Neuronal stem cell (in vitro differentiated cells): Measurements from ENCODE around the gene HBQ1.

Experiments
- DNase-seq: peaks from one replicate; pipeline ENCODE4 v3.0.0-alpha.2; 2013; ENCODE audit warnings: low spot score
- H2AFZ ChIP-seq: one replicate; pipeline ENCODE4 v1.6.1; 2013; ENCODE audit warnings: mild to moderate bottlenecking, low read length, inconsistent platforms
- H2AK5ac ChIP-seq: 2 replicates; pipeline ENCODE4 v1.6.1; 2013; ENCODE audit warnings: low read depth, mild to moderate bottlenecking, inconsistent platforms, low read length, moderate library complexity, mixed read lengths
- H2BK120ac ChIP-seq: 2 replicates; pipeline ENCODE4 v1.6.1; 2013; ENCODE audit warnings: low read depth, mild to moderate bottlenecking, inconsistent platforms, low read length, moderate library complexity, mixed read lengths
- H2BK12ac ChIP-seq: one replicate; pipeline ENCODE4 v1.6.1; 2013; ENCODE audit warnings: low read length, inconsistent platforms
- H2BK15ac ChIP-seq: 2 replicates; pipeline ENCODE4 v1.6.1; 2013; ENCODE audit warnings: mild to moderate bottlenecking, low read length, inconsistent platforms, mixed read lengths
- H2BK5ac ChIP-seq: one replicate; pipeline ENCODE4 v1.6.1; 2013; ENCODE audit warnings: inconsistent platforms, mild to moderate bottlenecking, low read length, moderate library complexity
- H3K14ac ChIP-seq: one replicate; pipeline ENCODE4 v1.6.1; 2013; ENCODE audit warnings: low read length, inconsistent platforms
- H3K18ac ChIP-seq: 2 replicates; pipeline ENCODE4 v1.6.1; 2013; ENCODE audit warnings: low read length, inconsistent platforms
- H3K23ac ChIP-seq: 2 replicates; pipeline ENCODE4 v1.6.1; 2013; ENCODE audit warnings: low read depth, mild to moderate bottlenecking, mixed read lengths, low read length, inconsistent platforms; ENCODE audit not compliant: poor library complexity
- H3K27ac ChIP-seq: replicated peaks from 3 replicates; pipeline ENCODE4 v1.5.1; 2013; ENCODE audit warnings: low read length, inconsistent platforms
- H3K27me3 ChIP-seq, 3 experiments: 2 replicates each; pipeline ENCODE4 v1.6.1; 2013; ENCODE audit warnings: low read length in 3 of 3, mild to moderate bottlenecking in 2 of 3, inconsistent platforms in 1 of 3, low read depth in 1 of 3, mixed read lengths in 1 of 3, moderate library complexity in 1 of 3; ENCODE audit not compliant: control insufficient read depth in 3 of 3, insufficient read depth in 3 of 3
- H3K36me3 ChIP-seq, 2 donors: replicated peaks in 1 of 2; 2 replicates each; pipeline ENCODE4 v1.6.1; 2013; ENCODE audit warnings: low read length in 2 of 2; ENCODE audit not compliant: control insufficient read depth in 2 of 2, insufficient read depth in 2 of 2
- H3K4ac ChIP-seq: 2 replicates; pipeline ENCODE4 v1.6.1; 2013; ENCODE audit warnings: inconsistent platforms, mild to moderate bottlenecking, low read length, moderate library complexity
- H3K4me1 ChIP-seq, 2 donors: 1 replicate in 1 of 2; 2 replicates in 1 of 2; pipeline ENCODE4 v1.6.1; 2013; ENCODE audit warnings: low read length in 2 of 2, low read depth in 1 of 2; ENCODE audit not compliant: control insufficient read depth in 2 of 2, insufficient read depth in 1 of 2
- H3K4me2 ChIP-seq: one replicate; pipeline ENCODE4 v1.6.1; 2013; ENCODE audit warnings: mild to moderate bottlenecking, low read length, inconsistent platforms; ENCODE audit not compliant: insufficient read depth, poor library complexity, severe bottlenecking
- H3K4me3 ChIP-seq, 2 donors: 2 replicates each; pipeline ENCODE4 v1.5.1; 2013; ENCODE audit warnings: low read length in 2 of 2, mild to moderate bottlenecking in 2 of 2, inconsistent platforms in 1 of 2, moderate library complexity in 1 of 2
- H3K79me1 ChIP-seq: one replicate; pipeline ENCODE4 v1.6.1; 2013; ENCODE audit warnings: low read depth, mild to moderate bottlenecking, inconsistent platforms, low read length, moderate library complexity
- H3K9ac ChIP-seq: one replicate; pipeline ENCODE4 v1.6.1; 2013; ENCODE audit warnings: mild to moderate bottlenecking, low read depth, low read length, inconsistent platforms; ENCODE audit not compliant: poor library complexity
- H3K9me3 ChIP-seq, 2 donors: replicated peaks in 1 of 2; 2 replicates each; pipeline versions ENCODE3 to v1.6.1; 2013; ENCODE audit warnings: low read length in 2 of 2, mild to moderate bottlenecking in 2 of 2, inconsistent platforms in 1 of 2, low read depth in 1 of 2, mixed read lengths in 1 of 2, moderate library complexity in 1 of 2; ENCODE audit not compliant: control insufficient read depth in 2 of 2, insufficient read depth in 1 of 2
- H4K8ac ChIP-seq: one replicate; pipeline ENCODE4 v1.6.1; 2013; ENCODE audit warnings: low read depth, mild to moderate bottlenecking, inconsistent platforms, low read length, moderate library complexity
- H4K91ac ChIP-seq: one replicate; pipeline ENCODE4 v1.6.1; 2013; ENCODE audit warnings: low read length, low read depth, mild to moderate bottlenecking, inconsistent platforms; ENCODE audit not compliant: poor library complexity
- WGBS, 2 donors: extraction: QIAGEN DNeasy Blood & Tissue Kit; methylation state at CpG; one replicate each; pipeline ENCODE4 v1.1.7; 2013; ENCODE audit warnings: missing lambda C conversion rate in 2 of 2, mixed read lengths in 1 of 2; ENCODE audit not compliant: insufficient read length in 2 of 2, insufficient replicate concordance in 1 of 2; ENCODE audit errors: extremely low coverage in 2 of 2; 5-methylcytosine and 5-hydroxymethylcytosine counted together

HBQ1 gene

DNA sequence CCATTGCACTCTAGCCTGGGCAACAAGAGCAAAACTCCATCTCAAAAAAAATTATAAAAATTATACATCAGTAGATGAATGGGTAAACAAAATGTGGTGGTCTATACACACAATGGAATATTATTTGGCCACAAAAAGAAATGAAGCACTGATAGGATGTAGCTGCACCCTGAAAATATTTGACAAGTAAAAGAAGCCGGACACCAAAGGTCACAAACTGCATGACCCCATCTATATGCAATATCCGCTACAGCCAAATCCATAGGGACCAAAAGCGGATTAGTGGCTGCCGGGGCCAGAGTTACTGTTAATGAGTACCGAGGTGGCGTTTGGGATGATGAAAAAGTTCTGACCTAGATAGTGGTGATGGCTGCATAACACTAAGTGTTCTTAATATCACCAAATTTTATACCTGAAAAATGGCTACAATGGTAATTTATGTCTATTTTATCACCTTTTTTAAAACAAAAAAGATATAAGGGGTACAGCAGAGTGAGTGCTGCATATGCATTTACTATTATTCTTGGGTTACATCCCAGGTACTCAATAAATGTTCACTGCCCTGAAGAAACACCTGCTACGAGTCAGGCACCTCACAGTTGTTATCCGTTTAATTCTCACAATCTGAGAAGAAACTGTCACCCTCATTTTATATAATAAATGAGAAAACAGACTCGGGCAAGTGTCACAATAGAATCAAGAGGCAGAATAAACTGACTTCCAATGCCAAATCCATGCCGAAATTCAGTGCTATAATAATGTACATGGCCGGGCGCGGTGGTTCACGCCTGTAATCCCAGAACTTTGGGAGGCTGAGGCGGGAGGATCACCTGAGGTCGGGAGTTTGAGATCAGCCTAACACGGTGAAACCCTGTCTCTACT, 807 bp upstream of the HBQ1 start:
- Histone ChIP-seq H4K91ac (no peak overlapping the region), H4K8ac (no peak overlapping the region), H2BK120ac (no peak overlapping the region), H2BK15ac (no peak overlapping the region), H2AK5ac (no peak overlapping the region), H3K14ac (no peak overlapping the region), H3K4me3 (no peak overlapping the region), H3K79me1 (no peaks in the 10 kb centered on the region), H3K23ac (no peak overlapping the region), H3K9ac (no peak overlapping the region), H2AFZ (no peak overlapping the region), H3K4ac (no peak overlapping the region), H3K27me3 (peaks cover 24 to 51% (median 42%) of the 10 kb centered on the region in 3 experiments), H3K36me3 (peaks cover 4 to 6% of the 10 kb centered on the region in 2 donors), H2BK12ac (no peak overlapping the region), H3K18ac (no peak overlapping the region), H3K27ac (no peak overlapping the region), H3K9me3 (peaks cover 0 to 7% of the 10 kb centered on the region in 2 donors), H3K4me1 (peaks cover 0 to 11% of the 10 kb centered on the region in 2 donors), H2BK5ac (no peak overlapping the region), H3K4me2 (peak overlapping the region; percentile 86)
- WGBS, 2 donors, result no CpG with 5 or more reads among the region's 17 CpGs
- DNase-seq, result no peak

DNA sequence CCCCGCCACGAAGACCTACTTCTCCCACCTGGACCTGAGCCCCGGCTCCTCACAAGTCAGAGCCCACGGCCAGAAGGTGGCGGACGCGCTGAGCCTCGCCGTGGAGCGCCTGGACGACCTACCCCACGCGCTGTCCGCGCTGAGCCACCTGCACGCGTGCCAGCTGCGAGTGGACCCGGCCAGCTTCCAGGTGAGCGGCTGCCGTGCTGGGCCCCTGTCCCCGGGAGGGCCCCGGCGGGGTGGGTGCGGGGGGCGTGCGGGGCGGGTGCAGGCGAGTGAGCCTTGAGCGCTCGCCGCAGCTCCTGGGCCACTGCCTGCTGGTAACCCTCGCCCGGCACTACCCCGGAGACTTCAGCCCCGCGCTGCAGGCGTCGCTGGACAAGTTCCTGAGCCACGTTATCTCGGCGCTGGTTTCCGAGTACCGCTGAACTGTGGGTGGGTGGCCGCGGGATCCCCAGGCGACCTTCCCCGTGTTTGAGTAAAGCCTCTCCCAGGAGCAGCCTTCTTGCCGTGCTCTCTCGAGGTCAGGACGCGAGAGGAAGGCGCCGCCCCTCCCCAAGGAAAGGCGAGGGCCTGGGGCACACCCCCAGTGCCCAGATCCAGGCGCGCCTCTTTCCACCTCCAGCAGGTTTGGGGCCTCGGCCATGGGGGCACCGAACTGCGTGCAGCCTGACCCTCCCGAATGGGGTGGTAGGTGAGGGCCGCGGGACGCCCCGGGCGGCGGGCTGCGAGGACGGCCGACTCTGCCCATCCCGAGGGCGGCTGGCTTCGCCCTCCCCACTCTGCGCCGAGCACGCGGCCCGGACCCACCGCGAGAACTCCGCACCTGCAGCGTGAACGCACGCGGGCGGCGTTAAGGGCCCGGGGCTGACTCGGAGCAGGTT, 664 bp downstream of the HBQ1 start:
- H3K9me3 ChIP-seq, result peaks cover 0 to 3% of the 10 kb centered on the region in 2 donors
- no peak overlapping the region for H2BK12ac ChIP-seq
- H2AK5ac ChIP-seq, result peak overlapping the region; percentile 63
- H3K79me1 ChIP-seq, result no peaks in the 10 kb centered on the region
- H3K18ac ChIP-seq, result peak overlapping the region; percentile 94
- H4K91ac ChIP-seq, result no peak overlapping the region
- no peak overlapping the region for H4K8ac ChIP-seq
- H3K27me3 ChIP-seq, result peaks cover 12 to 37% (median 29%) of the 10 kb centered on the region in 3 experiments
- H2BK15ac ChIP-seq, result no peak overlapping the region
- H2AFZ ChIP-seq, result peak overlapping the region; percentile 89
- no peak overlapping the region for H2BK5ac ChIP-seq
- peak overlapping the region; percentile 90 for H3K9ac ChIP-seq
- H3K14ac ChIP-seq, result peak overlapping the region; percentile 89
- peaks cover 14 to 19% of the 10 kb centered on the region in 2 donors for H3K36me3 ChIP-seq
- peak overlapping the region; percentile 49 to 71 for H3K4me3 ChIP-seq
- H2BK120ac ChIP-seq, result no peak overlapping the region
- WGBS, 2 donors, result no CpG with 5 or more reads among the region's 89 CpGs
- peak overlapping the region; percentile 86 for H3K4me2 ChIP-seq
- peak; percentile 80 for DNase-seq
- H3K4me1 ChIP-seq, result peaks cover 0 to 11% of the 10 kb centered on the region in 2 donors
- H3K27ac ChIP-seq, result no peak overlapping the region
- H3K4ac ChIP-seq, result no peak overlapping the region
- H3K23ac ChIP-seq, result peak overlapping the region; percentile 94

DNA sequence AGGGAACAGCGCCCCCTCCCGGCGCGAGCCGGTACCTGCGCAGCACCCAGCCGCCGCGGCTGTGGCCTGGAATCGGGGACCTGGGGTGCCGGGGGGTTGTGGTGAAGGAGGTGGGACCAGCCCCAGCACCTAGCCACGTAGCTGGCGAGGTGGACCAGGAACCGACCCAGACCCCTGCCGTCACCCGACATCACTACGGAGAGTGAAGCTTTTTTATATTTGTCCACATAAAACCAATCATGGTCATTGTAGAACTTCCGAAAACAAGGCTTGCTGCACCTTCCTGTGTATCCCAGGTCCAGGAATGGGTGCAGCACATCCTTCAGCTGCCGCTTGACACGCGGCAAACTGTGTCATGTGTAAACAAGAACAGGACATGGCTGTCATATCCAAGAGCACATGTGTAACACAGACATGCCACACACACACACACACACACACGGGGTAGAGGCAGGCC, 1.3 kb downstream of the HBQ1 start:
- H2BK15ac ChIP-seq, result no peak overlapping the region
- H3K27me3 ChIP-seq, result peaks cover 12 to 34% (median 27%) of the 10 kb centered on the region in 3 experiments
- H2BK120ac ChIP-seq, result no peak overlapping the region
- H4K91ac ChIP-seq, result no peak overlapping the region
- no peak overlapping the region for H3K27ac ChIP-seq
- no peaks in the 10 kb centered on the region for H3K79me1 ChIP-seq
- WGBS, 2 donors, result no CpG with 5 or more reads among the region's 22 CpGs
- no peak overlapping the region for H3K9ac ChIP-seq
- no peak overlapping the region for H3K4me3 ChIP-seq
- H3K14ac ChIP-seq, result peak overlapping the region; percentile 56
- H4K8ac ChIP-seq, result no peak overlapping the region
- H3K23ac ChIP-seq, result peak overlapping the region; percentile 94
- no peak overlapping the region for H2AFZ ChIP-seq
- H3K4me1 ChIP-seq, result peaks cover 0 to 11% of the 10 kb centered on the region in 2 donors
- no peak overlapping the region for H2BK12ac ChIP-seq
- DNase-seq, result no peak
- H3K18ac ChIP-seq, result peak overlapping the region; percentile 8
- no peak overlapping the region for H3K4me2 ChIP-seq
- H3K4ac ChIP-seq, result no peak overlapping the region
- peaks cover 14 to 19% of the 10 kb centered on the region in 2 donors for H3K36me3 ChIP-seq
- peaks cover 0 to 3% of the 10 kb centered on the region in 2 donors for H3K9me3 ChIP-seq
- H2BK5ac ChIP-seq, result no peak overlapping the region
- peak overlapping the region; percentile 63 for H2AK5ac ChIP-seq
